ENCODE measurements around the gene SYT13. TPM values are rescaled to one million over a fixed set of nuclear protein-coding genes. Genes with fewer than 3 reads are reported as not detected.
A peak's percentile ranks its signal among the peaks of the same experiment; 100 is the strongest.

Gene SYT13
- total and polyA plus RNA-seq, 2 of the 4 experiments (the other 2 are of a cell fraction) = not detected

GRCh38 chr11:45211732-45212131 is 74.4 kb downstream of the SYT13 start:
- Histone ChIP-seq H4K5ac (ENCODE audit: low read depth, low read length) (no peak overlapping the region), H2AFZ (replicated peaks; ENCODE audit: low read length, poor library complexity) (no peak overlapping the region), H3K4me2 (ENCODE audit: low read depth, low read length) (no peak overlapping the region), H3K18ac (ENCODE audit: low read depth, low read length) (no peak overlapping the region), H3K9me1 (ENCODE audit: insufficient read depth, low read length) (no peaks in the 10 kb centered on the region; the same call in 1 of the 2 replicates), H3K14ac (replicated peaks; ENCODE audit: low read depth, low read length) (no peak overlapping the region), H2AK9ac (replicated peaks; ENCODE audit: low read depth, low read length, poor library complexity) (no peak overlapping the region), H3K36me3 (ENCODE audit: control insufficient read depth, insufficient read depth, low read length) (peaks cover 4% of the 10 kb centered on the region; the same call in 1 of the 2 replicates), H4K91ac (ENCODE audit: insufficient read depth, low read depth, low read length) (no peak overlapping the region), H3K9ac (ENCODE audit: low read depth, low read length) (no peak overlapping the region), H3K27ac (ENCODE audit: insufficient read depth, low read length) (no peak overlapping the region), H3K79me1 (ENCODE audit: low read depth in 1 of 2, low read length in 2 of 2) (no peaks in the 10 kb centered on the region), H4K8ac (ENCODE audit: low read depth in 2 of 2, low read length in 2 of 2) (no peak overlapping the region), H3K4me3 (ENCODE audit: insufficient read depth, low read depth, low read length) (no peak overlapping the region), H2BK120ac (ENCODE audit: low read depth, low read length) (no peak overlapping the region), H3K27me3 (ENCODE audit: control insufficient read depth, insufficient read depth, low read length) (no peaks in the 10 kb centered on the region), H2AK5ac (ENCODE audit: low read depth, low read length) (no peak overlapping the region), H3K56ac (ENCODE audit: extremely low read depth, insufficient read depth, low read length) (no peak overlapping the region), H2BK15ac (ENCODE audit: low read depth, low read length) (no peak overlapping the region), H2BK5ac (ENCODE audit: low read depth, low read length, poor library complexity, severe bottlenecking) (no peak overlapping the region), H3K4me1 (ENCODE audit: control insufficient read depth, insufficient read depth, low read length) (no peaks in the 10 kb centered on the region; the same call in 1 of the 2 replicates), H3K23ac (ENCODE audit: low read depth, low read length) (no peak overlapping the region), H2BK20ac (ENCODE audit: low read depth, low read length) (no peak overlapping the region), H3K4ac (ENCODE audit: low read depth, low read length) (no peak overlapping the region), H4K20me1 (ENCODE audit: insufficient read depth, low read length) (no peaks in the 10 kb centered on the region), H3K9me3 (ENCODE audit: control insufficient read depth, insufficient read depth, low read length) (no peaks in the 10 kb centered on the region)
- no peak for ATAC-seq (ENCODE audit: low read depth)
- dilution Hi-C loops (cut with HindIII; ENCODE audit: low sequenced_read_pairs, unreplicated experiment) = no loop called here
- no TSS peak for BruUV-seq (replicated peaks)
- CTCF ChIA-PET = no interaction called here
- POLR2A ChIA-PET (ENCODE audit: unreplicated experiment) = no interaction called here
- no peak for TF ChIP-seq USF2 (IDR thresholded peaks at IDR 0.05; ENCODE audit: low read depth, low read length)
- TF ChIP-seq, protein P1, sequence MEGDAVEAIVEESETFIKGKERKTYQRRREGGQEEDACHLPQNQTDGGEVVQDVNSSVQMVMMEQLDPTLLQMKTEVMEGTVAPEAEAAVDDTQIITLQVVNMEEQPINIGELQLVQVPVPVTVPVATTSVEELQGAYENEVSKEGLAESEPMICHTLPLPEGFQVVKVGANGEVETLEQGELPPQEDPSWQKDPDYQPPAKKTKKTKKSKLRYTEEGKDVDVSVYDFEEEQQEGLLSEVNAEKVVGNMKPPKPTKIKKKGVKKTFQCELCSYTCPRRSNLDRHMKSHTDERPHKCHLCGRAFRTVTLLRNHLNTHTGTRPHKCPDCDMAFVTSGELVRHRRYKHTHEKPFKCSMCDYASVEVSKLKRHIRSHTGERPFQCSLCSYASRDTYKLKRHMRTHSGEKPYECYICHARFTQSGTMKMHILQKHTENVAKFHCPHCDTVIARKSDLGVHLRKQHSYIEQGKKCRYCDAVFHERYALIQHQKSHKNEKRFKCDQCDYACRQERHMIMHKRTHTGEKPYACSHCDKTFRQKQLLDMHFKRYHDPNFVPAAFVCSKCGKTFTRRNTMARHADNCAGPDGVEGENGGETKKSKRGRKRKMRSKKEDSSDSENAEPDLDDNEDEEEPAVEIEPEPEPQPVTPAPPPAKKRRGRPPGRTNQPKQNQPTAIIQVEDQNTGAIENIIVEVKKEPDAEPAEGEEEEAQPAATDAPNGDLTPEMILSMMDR (conservative IDR thresholded peaks at IDR 0.05; ENCODE audit: low read depth, low read length) = 0 out of 2 replicates have a peak, but pooled peaks have one; percentile 2
- intact Hi-C loops (cut with micrococcal nuclease) = no loop called here
- 81% methylated on average over 4 of the region's 9 CpGs; no CpG with 5 or more reads in 1 of the 2 experiments for WGBS, 2 experiments (ENCODE audit: extremely low coverage in 2 of 2, insufficient read length in 1 of 2)
- DNase-seq = no peak
- in situ Hi-C loops (cut with MboI; ENCODE audit: low sequenced_read_pairs) = no loop called here
